AG08395 (cell line): ENCODE results near the gene CYBA.

Experiments
- DNase-seq: peaks from one replicate; pipeline ENCODE4 v3.0.0; 2012; ENCODE audit warnings: mixed read lengths, low spot score

Gene CYBA

GRCh38 chr16:88650749-88651275 lies at the start of gene CYBA:
TSS of gene CYBA (minus strand) at chr16:88651053. CDS start at chr16:88651013, 40 bp downstream.
- DNase-seq = peak; percentile 86

DNA sequence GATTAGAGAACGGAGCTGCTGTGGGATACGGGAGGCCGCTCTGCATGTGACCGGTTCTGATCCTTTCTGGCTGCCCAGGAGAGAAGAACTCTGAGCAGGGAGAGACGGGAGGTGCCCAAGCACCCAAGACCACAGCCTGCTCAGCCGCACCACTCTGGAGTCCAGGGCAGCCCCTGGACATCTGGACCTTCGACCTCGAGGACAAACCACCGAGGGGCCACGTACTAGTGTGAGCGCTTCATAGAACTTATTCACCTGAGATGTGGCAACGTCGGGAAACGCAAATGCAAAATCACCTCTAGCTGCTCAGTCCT lies 49.4 kb upstream of the CYBA start:
- no peak for DNase-seq

- no peak for DNase-seq
These were observed 48.3 kb upstream of the CYBA start for GRCh38 chr16:88699180-88699579.

DNA sequence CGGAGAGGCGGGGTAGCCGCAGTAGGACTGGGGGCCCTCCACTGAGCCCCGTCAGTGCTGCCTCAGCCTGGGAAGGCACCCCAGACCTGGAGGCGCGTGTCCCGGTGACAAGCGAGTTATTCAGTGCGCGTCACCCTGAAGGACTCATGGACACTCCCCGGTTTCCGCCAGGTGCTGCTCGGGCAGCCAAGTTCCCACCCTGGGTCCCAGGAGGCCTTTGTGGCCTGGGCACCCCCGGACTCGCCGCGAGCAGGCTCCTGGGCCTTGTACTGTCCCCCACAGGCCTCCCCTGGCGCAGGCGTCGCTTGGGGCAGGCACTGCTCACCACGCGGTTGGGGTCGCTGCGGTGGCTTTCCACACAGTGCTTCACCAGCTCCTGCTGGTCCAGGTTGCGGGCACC lies 47.8 kb upstream of the CYBA start:
- DNase-seq = no peak

GRCh38 chr16:88697831-88698615 lies 47.2 kb upstream of the CYBA start:
- no peak for DNase-seq

GRCh38 chr16:88697116-88697830 lies 46.4 kb upstream of the CYBA start:
- DNase-seq = no peak

GRCh38 chr16:88696441-88696840 lies 45.6 kb upstream of the CYBA start:
- DNase-seq = no peak

- no peak for DNase-seq
These were observed 44.9 kb upstream of the CYBA start for GRCh38 chr16:88695753-88696152.

- DNase-seq = no peak
These were observed 44.4 kb upstream of the CYBA start for GRCh38 chr16:88695218-88695617.

- DNase-seq = no peak
These were observed 43.6 kb upstream of the CYBA start for GRCh38 chr16:88694221-88695087.

- DNase-seq = no peak
These were observed 42.7 kb upstream of the CYBA start for GRCh38 chr16:88693420-88694177.

GRCh38 chr16:88692861-88693260 lies 42.0 kb upstream of the CYBA start:
- no peak for DNase-seq

DNA sequence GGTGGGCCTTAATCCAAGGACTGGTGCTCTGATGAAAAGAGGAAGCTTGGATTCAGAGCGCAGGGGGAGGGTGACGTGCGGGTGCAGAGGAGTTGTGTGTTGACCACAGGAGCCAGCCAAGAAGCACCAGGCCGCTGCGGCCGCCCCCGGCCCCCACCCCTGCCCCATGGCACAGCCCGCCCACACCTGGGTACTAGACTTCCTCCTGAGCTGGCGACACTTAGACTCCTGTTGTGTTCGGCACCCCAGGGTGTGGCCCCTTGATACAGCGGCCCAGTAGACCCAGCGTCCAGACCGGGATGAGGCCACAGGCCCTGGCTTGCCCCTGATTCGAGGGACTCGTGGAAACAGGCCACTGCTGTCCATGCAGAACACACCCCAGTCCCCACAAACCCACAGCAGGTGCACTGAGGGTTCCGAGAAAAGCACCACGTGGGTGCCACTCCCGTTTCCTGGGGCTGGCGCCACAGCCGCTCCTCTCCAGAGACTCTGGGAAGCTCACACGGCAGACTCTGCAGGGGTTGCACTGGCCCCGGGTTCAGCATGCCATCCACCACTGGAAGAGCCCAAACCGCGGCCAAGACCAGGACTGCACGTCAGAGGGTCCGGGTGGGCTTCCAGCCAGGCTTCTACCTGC lies 41.2 kb upstream of the CYBA start:
- no peak for DNase-seq

- DNase-seq = no peak
These were observed 40.4 kb upstream of the CYBA start for GRCh38 chr16:88691129-88691813.

DNA sequence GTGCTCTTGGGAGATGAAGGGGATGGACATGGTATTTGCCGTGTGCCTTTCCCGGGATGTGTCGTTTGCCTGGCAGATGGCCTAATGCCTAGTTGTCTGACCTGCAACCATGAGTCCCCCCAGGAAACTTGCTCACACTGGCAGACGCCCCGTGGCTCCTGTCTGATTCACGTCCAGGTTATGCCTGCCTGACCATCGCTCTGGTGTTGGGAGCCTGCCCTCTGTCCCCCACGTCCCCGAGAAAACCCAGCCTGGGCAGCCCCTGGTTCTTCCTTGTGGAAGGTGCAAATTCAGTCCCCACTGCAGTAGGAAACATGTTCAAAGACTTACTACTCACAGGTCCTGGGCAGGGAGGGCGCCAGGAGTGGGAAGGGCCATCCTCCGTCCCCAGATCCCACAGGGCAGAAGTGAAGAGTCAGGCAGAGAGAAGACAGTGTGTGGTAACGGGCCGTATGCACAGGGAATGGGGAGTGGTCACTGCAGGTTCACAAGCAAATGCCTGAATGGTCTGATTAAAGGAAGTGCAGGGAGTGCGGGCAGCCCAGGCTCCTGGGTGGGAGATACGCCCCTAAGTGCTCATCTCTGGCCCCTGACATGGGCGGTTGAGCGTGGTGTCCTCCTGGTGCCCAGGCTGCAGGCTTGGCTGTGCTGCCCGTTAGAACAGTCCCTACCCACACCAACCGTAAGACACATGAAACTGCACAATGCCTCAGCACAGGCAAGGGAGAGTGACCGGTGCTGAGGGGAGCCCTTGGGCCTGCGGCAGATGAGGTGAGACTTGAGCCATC lies 39.7 kb upstream of the CYBA start:
- no peak for DNase-seq

GRCh38 chr16:88688013-88688778 lies 37.3 kb upstream of the CYBA start:
- no peak for DNase-seq

DNA sequence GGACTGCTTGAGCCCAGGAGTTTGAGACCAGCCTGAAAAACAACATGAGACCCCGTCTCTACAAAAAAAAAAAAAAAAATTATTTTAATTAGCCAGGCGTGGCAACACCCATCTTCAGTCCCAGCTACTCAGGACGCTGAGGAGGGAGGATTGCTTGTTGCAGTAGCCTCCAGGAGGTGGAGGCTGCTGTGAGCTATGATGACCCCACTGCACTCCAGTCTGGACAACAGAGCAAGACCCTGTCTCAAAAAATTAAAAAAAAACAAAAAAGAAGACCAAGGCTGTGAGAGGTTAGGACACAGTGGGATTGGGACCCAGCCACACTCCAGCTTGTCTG lies 36.8 kb upstream of the CYBA start:
- DNase-seq = no peak

- no peak for DNase-seq
These were observed 36.4 kb upstream of the CYBA start for GRCh38 chr16:88687254-88687576.
